ENCODE results near the gene SUPT20HL1.

The SUPT20HL1 gene

GRCh38 chrX:24372021-24372763 is 11.8 kb downstream of the SUPT20HL1 start:
- H3K27ac ChIP-seq (ENCODE audit: poor library complexity, severe bottlenecking): no peak overlapping the region
- H3K27me3 ChIP-seq (ENCODE audit: insufficient read depth, poor library complexity, severe bottlenecking): no peaks in the 10 kb centered on the region
- no peaks in the 10 kb centered on the region for H3K9me3 ChIP-seq (ENCODE audit: severe bottlenecking)
- no peaks in the 10 kb centered on the region for H3K36me3 ChIP-seq (ENCODE audit: low read depth)
- no peak for DNase-seq (ENCODE audit: low spot score)
- TF ChIP-seq, protein P1, sequence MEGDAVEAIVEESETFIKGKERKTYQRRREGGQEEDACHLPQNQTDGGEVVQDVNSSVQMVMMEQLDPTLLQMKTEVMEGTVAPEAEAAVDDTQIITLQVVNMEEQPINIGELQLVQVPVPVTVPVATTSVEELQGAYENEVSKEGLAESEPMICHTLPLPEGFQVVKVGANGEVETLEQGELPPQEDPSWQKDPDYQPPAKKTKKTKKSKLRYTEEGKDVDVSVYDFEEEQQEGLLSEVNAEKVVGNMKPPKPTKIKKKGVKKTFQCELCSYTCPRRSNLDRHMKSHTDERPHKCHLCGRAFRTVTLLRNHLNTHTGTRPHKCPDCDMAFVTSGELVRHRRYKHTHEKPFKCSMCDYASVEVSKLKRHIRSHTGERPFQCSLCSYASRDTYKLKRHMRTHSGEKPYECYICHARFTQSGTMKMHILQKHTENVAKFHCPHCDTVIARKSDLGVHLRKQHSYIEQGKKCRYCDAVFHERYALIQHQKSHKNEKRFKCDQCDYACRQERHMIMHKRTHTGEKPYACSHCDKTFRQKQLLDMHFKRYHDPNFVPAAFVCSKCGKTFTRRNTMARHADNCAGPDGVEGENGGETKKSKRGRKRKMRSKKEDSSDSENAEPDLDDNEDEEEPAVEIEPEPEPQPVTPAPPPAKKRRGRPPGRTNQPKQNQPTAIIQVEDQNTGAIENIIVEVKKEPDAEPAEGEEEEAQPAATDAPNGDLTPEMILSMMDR (IDR thresholded peaks at IDR 0.05; ENCODE audit: poor library complexity, severe bottlenecking): no peak
- no peak overlapping the region for H3K4me3 ChIP-seq (ENCODE audit: severe bottlenecking)
- no peaks in the 10 kb centered on the region for H3K4me1 ChIP-seq (ENCODE audit: insufficient read depth, poor library complexity, severe bottlenecking)
- no peak for ATAC-seq (ENCODE audit: low read depth)

GRCh38 chrX:24375600-24376131 is 15.2 kb downstream of the SUPT20HL1 start:
- H3K36me3 ChIP-seq (ENCODE audit: low read depth): no peaks in the 10 kb centered on the region
- ATAC-seq (ENCODE audit: low read depth) (no peak), DNase-seq (ENCODE audit: low spot score) (no peak)
- no peak overlapping the region for H3K4me3 ChIP-seq (ENCODE audit: severe bottlenecking)
- H3K27me3 ChIP-seq (ENCODE audit: insufficient read depth, poor library complexity, severe bottlenecking): no peaks in the 10 kb centered on the region
- no peaks in the 10 kb centered on the region for H3K4me1 ChIP-seq (ENCODE audit: insufficient read depth, poor library complexity, severe bottlenecking)
- no peaks in the 10 kb centered on the region for H3K9me3 ChIP-seq (ENCODE audit: severe bottlenecking)
- no peak overlapping the region for H3K27ac ChIP-seq (ENCODE audit: poor library complexity, severe bottlenecking)
- TF ChIP-seq, protein P1 (IDR thresholded peaks at IDR 0.05; ENCODE audit: poor library complexity, severe bottlenecking): no peak

DNA sequence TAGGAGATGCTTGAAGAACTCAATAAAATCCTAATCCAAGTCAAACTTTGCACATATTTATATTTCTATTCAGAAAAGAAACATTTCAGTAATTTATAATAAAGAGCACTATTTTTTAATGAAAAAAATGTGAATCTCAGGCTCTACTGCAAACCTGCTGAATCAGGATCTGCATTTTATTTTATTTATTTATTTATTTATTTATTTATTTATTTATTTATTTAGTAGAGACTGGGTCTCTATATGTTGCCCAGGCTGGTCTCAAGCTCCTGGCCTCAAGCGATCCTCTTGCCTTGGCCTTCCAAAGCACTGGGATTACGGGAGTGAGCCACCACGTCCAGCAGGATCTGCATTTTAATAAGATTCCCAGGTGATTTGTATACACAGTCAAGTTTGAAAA is 16.0 kb downstream of the SUPT20HL1 start:
- Histone ChIP-seq H3K4me1 (ENCODE audit: insufficient read depth, poor library complexity, severe bottlenecking) (no peaks in the 10 kb centered on the region), H3K27ac (ENCODE audit: poor library complexity, severe bottlenecking) (no peak overlapping the region), H3K36me3 (ENCODE audit: low read depth) (no peaks in the 10 kb centered on the region), H3K27me3 (ENCODE audit: insufficient read depth, poor library complexity, severe bottlenecking) (no peaks in the 10 kb centered on the region), H3K9me3 (ENCODE audit: severe bottlenecking) (no peaks in the 10 kb centered on the region), H3K4me3 (ENCODE audit: severe bottlenecking) (no peak overlapping the region)
- ATAC-seq (ENCODE audit: low read depth) (no peak), DNase-seq (ENCODE audit: low spot score) (no peak)
- TF ChIP-seq, protein P1 (IDR thresholded peaks at IDR 0.05; ENCODE audit: poor library complexity, severe bottlenecking): no peak

GRCh38 chrX:24377195-24377594 is 16.8 kb downstream of the SUPT20HL1 start:
- Histone ChIP-seq H3K27ac (ENCODE audit: poor library complexity, severe bottlenecking) (no peak overlapping the region), H3K36me3 (ENCODE audit: low read depth) (no peaks in the 10 kb centered on the region), H3K9me3 (ENCODE audit: severe bottlenecking) (no peaks in the 10 kb centered on the region), H3K4me1 (ENCODE audit: insufficient read depth, poor library complexity, severe bottlenecking) (no peaks in the 10 kb centered on the region), H3K27me3 (ENCODE audit: insufficient read depth, poor library complexity, severe bottlenecking) (no peaks in the 10 kb centered on the region), H3K4me3 (ENCODE audit: severe bottlenecking) (no peak overlapping the region)
- no peak for ATAC-seq (ENCODE audit: low read depth)
- no peak for DNase-seq (ENCODE audit: low spot score)
- TF ChIP-seq, protein P1 (IDR thresholded peaks at IDR 0.05; ENCODE audit: poor library complexity, severe bottlenecking): no peak

GRCh38 chrX:24377911-24378468 is 17.6 kb downstream of the SUPT20HL1 start:
- ATAC-seq (ENCODE audit: low read depth): no peak
- no peak overlapping the region for H3K27ac ChIP-seq (ENCODE audit: poor library complexity, severe bottlenecking)
- H3K4me3 ChIP-seq (ENCODE audit: severe bottlenecking): no peak overlapping the region

More at GRCh38 chrX:24377911-24378468, 17.6 kb downstream of the SUPT20HL1 start:
- no peak for DNase-seq (ENCODE audit: low spot score)
- Histone ChIP-seq H3K27me3 (ENCODE audit: insufficient read depth, poor library complexity, severe bottlenecking) (no peaks in the 10 kb centered on the region), H3K9me3 (ENCODE audit: severe bottlenecking) (no peaks in the 10 kb centered on the region), H3K4me1 (ENCODE audit: insufficient read depth, poor library complexity, severe bottlenecking) (no peaks in the 10 kb centered on the region), H3K36me3 (ENCODE audit: low read depth) (no peaks in the 10 kb centered on the region)
- TF ChIP-seq, protein P1 (IDR thresholded peaks at IDR 0.05; ENCODE audit: poor library complexity, severe bottlenecking): no peak
